Smooth muscle cell (in vitro differentiated cells): ENCODE results near the gene NISCH. TPM values are rescaled to one million over a fixed set of nuclear protein-coding genes. Genes with fewer than 3 reads are reported as not detected.

ENCODE experiments used
- DNase-seq: peaks from one replicate; lab custom pipeline; 2025; ENCODE audit not compliant: unreplicated experiment; lab: John Stamatoyannopoulos, UW
- H2AFZ ChIP-seq: fragments of 200-600 bp; sonication (generic); 2 replicates; pipeline ENCODE4 v1.6.0; 2016; ENCODE audit warnings: antibody characterized with exemption, low read depth, mild to moderate bottlenecking
- H3F3A ChIP-seq: fragments of 200-600 bp; sonication (generic); 2 replicates; pipeline ENCODE4 v1.6.0; 2017; ENCODE audit warnings: antibody characterized with exemption, low read depth
- H3K27ac ChIP-seq: fragments of 200-600 bp; sonication (generic); 2 replicates; pipeline ENCODE4 v1.5.1; 2016; ENCODE audit warnings: low read depth, mild to moderate bottlenecking
- H3K27me3 ChIP-seq: fragments of 200-600 bp; sonication (generic); 2 replicates; pipeline ENCODE4 v1.6.1; 2016; ENCODE audit warnings: low read depth, mild to moderate bottlenecking
- H3K36me3 ChIP-seq: fragments of 200-600 bp; sonication (generic); 2 replicates; pipeline ENCODE4 v1.5.1; 2016; ENCODE audit warnings: low read depth
- H3K4me1 ChIP-seq: fragments of 200-600 bp; sonication (generic); 2 replicates; pipeline ENCODE4 v1.5.1; 2016; ENCODE audit warnings: low read depth
- H3K4me2 ChIP-seq: fragments of 200-600 bp; sonication (generic); 2 replicates; pipeline ENCODE4 v1.6.0; 2016; ENCODE audit warnings: mild to moderate bottlenecking
- H3K4me3 ChIP-seq: fragments of 200-600 bp; sonication (generic); 2 replicates; pipeline ENCODE4 v1.5.1; 2016; ENCODE audit warnings: mild to moderate bottlenecking
- H3K79me2 ChIP-seq: fragments of 200-600 bp; sonication (generic); 2 replicates; pipeline ENCODE4 v1.6.0; 2016; ENCODE audit warnings: low read depth, mild to moderate bottlenecking
- H3K9ac ChIP-seq: fragments of 200-600 bp; sonication (generic); 2 replicates; pipeline ENCODE4 v1.6.0; 2016; ENCODE audit warnings: low read depth
- H3K9me3 ChIP-seq: fragments of 200-600 bp; sonication (generic); replicated peaks from 2 replicates; pipeline ENCODE4 v1.5.1; 2016; ENCODE audit warnings: low read depth
- H4K20me1 ChIP-seq: fragments of 200-600 bp; sonication (generic); 2 replicates; pipeline ENCODE4 v1.6.0; 2016; ENCODE audit warnings: low read depth
- CTCF ChIP-seq: fragments of 200-600 bp; sonication (generic); IDR thresholded peaks from 2 replicates; pipeline ENCODE4 v1.5.1; 2017; ENCODE audit warnings: borderline replicate concordance, mild to moderate bottlenecking, antibody characterized with exemption; ENCODE audit not compliant: insufficient read depth, poor library complexity, severe bottlenecking
- WGBS: methylation state at CpG from one replicate; pipeline ENCODE4 v1.1.7; 2016; ENCODE audit warnings: low lambda C conversion rate; 5-methylcytosine and 5-hydroxymethylcytosine counted together
- polyA plus RNA-seq: library from polyadenylated mRNA; unstranded; fragments of >200 nt; fragmentation: Nextera tagmentation; extraction: Ambion mirVana; gene quantifications from 2 replicates; pipeline ENCODE4 v1.2.1, GENCODE V29; 2016
- total RNA-seq: library from RNA; depleted of rRNA; stranded (reverse); fragments of >200 nt; gene quantifications from 2 replicates; pipeline ENCODE4 v1.2.3, GENCODE V29; 2014

The NISCH gene
- total and polyA plus RNA-seq, 2 experiments from 2014 or later = 47.3 to 55.2 TPM

DNA sequence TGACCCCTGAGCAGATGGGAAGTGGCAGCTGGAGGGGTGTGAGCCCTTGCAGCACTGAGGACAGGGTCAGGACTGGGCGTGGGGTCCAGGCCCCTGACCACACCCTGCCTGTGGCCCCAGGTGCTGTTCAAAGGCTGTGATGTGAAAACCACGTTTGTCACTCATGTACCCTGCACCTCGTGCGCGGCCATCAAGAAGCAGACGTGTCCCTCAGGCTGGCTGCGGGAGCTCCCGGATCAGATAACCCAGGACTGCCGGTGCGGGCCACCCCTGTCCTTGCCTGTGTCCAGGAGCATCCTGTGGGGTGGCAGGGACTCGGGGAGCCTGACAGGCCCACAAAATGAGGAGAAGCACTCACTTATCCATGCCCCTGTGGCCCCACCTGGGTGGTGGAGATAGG lies 45.6 kb downstream of the NISCH start:
- no peak overlapping the region for H3K9ac ChIP-seq
- TF ChIP-seq CTCF = no peak
- WGBS = 97% methylated on average over 11 of the region's 11 CpGs
- no peak overlapping the region for H3K4me2 ChIP-seq
- H3K9me3 ChIP-seq = no peaks in the 10 kb centered on the region
- no peaks in the 10 kb centered on the region for H4K20me1 ChIP-seq
- DNase-seq = no peak
- H3K36me3 ChIP-seq = no peaks in the 10 kb centered on the region
- H3K4me1 ChIP-seq = no peaks in the 10 kb centered on the region
- no peaks in the 10 kb centered on the region for H3F3A ChIP-seq
- H3K27ac ChIP-seq = no peak overlapping the region
- no peaks in the 10 kb centered on the region for H3K79me2 ChIP-seq
- H3K4me3 ChIP-seq = no peak overlapping the region
- H3K27me3 ChIP-seq = no peaks in the 10 kb centered on the region
- H2AFZ ChIP-seq = no peak overlapping the region

DNA sequence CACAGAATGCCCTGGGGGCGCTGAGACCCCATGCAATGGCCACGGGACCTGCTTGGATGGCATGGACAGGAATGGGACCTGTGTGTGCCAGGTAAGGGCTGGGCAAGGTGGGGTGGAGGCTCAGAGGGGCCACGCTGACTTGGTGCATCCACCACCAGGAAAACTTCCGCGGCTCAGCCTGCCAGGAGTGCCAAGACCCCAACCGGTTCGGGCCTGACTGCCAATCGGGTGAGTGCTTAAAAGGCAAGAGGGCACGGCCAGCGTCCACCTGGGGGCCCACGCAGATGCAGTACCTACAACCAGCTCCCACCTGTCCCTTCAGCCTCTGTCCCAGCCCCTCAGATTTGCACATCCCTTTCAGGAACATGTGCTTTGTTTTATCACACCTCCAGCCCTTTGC lies 46.6 kb downstream of the NISCH start:
- H3K4me1 ChIP-seq = no peaks in the 10 kb centered on the region
- H3K9me3 ChIP-seq = no peaks in the 10 kb centered on the region
- H3K27ac ChIP-seq = no peak overlapping the region
- H3K27me3 ChIP-seq = no peaks in the 10 kb centered on the region
- no peaks in the 10 kb centered on the region for H3F3A ChIP-seq
- no peaks in the 10 kb centered on the region for H3K36me3 ChIP-seq
- H3K79me2 ChIP-seq = no peaks in the 10 kb centered on the region
- peaks cover 2% of the 10 kb centered on the region for H4K20me1 ChIP-seq
- H3K9ac ChIP-seq = no peak overlapping the region
- 93% methylated on average over 11 of the region's 11 CpGs for WGBS
- DNase-seq = no peak
- no peak overlapping the region for H2AFZ ChIP-seq
- TF ChIP-seq CTCF = no peak
- no peak overlapping the region for H3K4me2 ChIP-seq
- no peak overlapping the region for H3K4me3 ChIP-seq

DNA sequence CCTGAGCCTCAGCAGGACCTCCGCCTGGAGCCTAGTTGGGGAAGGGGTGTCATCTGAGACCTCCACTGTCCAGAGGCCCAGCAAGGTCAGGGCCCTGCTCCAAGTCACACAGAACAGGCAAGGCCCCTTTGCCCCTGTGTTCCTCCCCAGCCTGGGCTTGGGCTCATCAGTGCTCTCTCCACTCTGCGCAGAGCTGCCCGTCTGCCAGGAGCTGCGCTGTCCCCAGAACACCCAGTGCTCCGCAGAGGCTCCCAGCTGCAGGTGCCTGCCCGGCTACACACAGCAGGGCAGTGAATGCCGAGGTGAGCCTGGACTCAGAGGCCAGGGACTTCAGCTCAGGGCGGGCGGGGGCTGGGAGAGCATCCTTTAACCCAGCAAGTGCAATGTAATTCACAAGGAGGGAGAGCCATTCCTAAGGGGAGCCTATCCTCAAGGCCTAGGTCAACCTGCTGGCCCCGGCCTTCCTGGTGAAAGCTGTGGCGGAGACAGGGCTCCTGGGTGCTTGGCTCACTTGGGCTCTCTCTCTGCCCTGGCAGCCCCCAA lies 47.5 kb downstream of the NISCH start:
- Histone ChIP-seq H3K36me3 (no peaks in the 10 kb centered on the region), H3K4me3 (no peak overlapping the region), H3K4me2 (no peak overlapping the region), H3K9me3 (no peaks in the 10 kb centered on the region), H2AFZ (no peak overlapping the region), H4K20me1 (peaks cover 3% of the 10 kb centered on the region), H3F3A (no peaks in the 10 kb centered on the region), H3K27ac (no peak overlapping the region), H3K79me2 (no peaks in the 10 kb centered on the region), H3K9ac (no peak overlapping the region), H3K4me1 (no peaks in the 10 kb centered on the region), H3K27me3 (no peaks in the 10 kb centered on the region)
- no peak for TF ChIP-seq CTCF
- 91% methylated on average over 11 of the region's 11 CpGs for whole genome bisulfite sequencing
- no peak for DNase-seq

- Histone ChIP-seq H3K27me3 (no peaks in the 10 kb centered on the region), H3K9ac (no peak overlapping the region), H3K79me2 (no peaks in the 10 kb centered on the region), H3F3A (no peaks in the 10 kb centered on the region), H3K36me3 (no peaks in the 10 kb centered on the region), H3K4me1 (no peaks in the 10 kb centered on the region), H3K27ac (no peak overlapping the region), H3K9me3 (no peaks in the 10 kb centered on the region), H3K4me2 (no peak overlapping the region), H2AFZ (no peak overlapping the region), H4K20me1 (peaks cover 3% of the 10 kb centered on the region), H3K4me3 (no peak overlapping the region)
- 78% methylated on average over 14 of the region's 23 CpGs for WGBS
- no peak for DNase-seq
- TF ChIP-seq CTCF = no peak
Observed at GRCh38 chr3:52503788-52504424, 48.5 kb downstream of the NISCH start.
